Neural crest cell (in vitro differentiated cells): Measurements from ENCODE around the gene LRRC72. TPM values are rescaled to one million over a fixed set of nuclear protein-coding genes. Genes with fewer than 3 reads are reported as not detected.
"Not testable (repeated sequence)": the region's sequence is repeated elsewhere in the genome, so short reads cannot be mapped to it uniquely, and the experiment has no call there.

Source experiments
- DNase-seq: peaks from one replicate; pipeline ENCODE4 v3.0.0; 2021; ENCODE audit warnings: low read depth, mixed read lengths, low spot score
- H3K27ac Mint-ChIP-seq: one replicate; pipeline ENCODE4 v1.8.0; 2021; ENCODE audit warnings: mild to moderate bottlenecking, mixed read lengths; ENCODE audit not compliant: unreplicated experiment
- H3K27me3 Mint-ChIP-seq: 2 replicates; pipeline ENCODE4 v1.8.0; 2021; ENCODE audit warnings: low read depth, mild to moderate bottlenecking, mixed read lengths
- H3K36me3 Mint-ChIP-seq: 2 replicates; pipeline ENCODE4 v1.8.0; 2021; ENCODE audit warnings: low read depth, mild to moderate bottlenecking, mixed read lengths
- H3K4me1 Mint-ChIP-seq: 2 replicates; pipeline ENCODE4 v1.8.0; 2021; ENCODE audit warnings: mixed read lengths
- H3K4me3 Mint-ChIP-seq: one replicate; pipeline ENCODE4 v1.8.0; 2021; ENCODE audit warnings: mild to moderate bottlenecking, mixed read lengths
- H3K9me3 Mint-ChIP-seq: 2 replicates; pipeline ENCODE4 v1.8.0; 2021; ENCODE audit warnings: mixed read lengths
- total RNA-seq: library from RNA; stranded (reverse); gene quantifications from 2 replicates; pipeline ENCODE4 v1.2.1, GENCODE V29; 2021
- TF ChIP-seq, protein P1 (sequence below): fragments of 200-600 bp; sonication (generic); conservative IDR thresholded peaks from 2 replicates; pipeline ENCODE4 v1.5.0; 2021; ENCODE audit warnings: antibody characterized with exemption, mild to moderate bottlenecking

Gene LRRC72
- total RNA-seq, 1 donor from 2014 or later = not detected

DNA sequence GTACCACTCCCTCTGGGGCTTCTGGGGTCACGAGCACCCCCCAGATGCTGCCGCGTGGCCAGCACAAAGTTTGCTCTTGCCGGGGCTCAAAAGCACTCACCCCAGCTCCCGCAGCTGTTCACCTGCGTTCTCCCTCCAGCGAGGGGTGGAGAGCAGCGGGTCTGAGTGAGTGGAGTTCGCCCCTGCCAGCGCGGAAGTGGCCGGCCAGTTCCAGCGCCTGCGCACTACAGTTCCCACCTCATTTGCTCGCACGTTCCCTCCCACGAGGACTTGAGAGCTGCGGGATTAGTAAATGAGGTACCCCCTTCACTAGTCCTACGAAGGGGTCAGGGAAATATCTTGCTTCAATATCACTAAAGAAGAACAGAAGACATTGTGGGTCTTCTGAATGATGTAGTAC lies 24.3 kb upstream of the LRRC72 start:
- no peaks in the 10 kb centered on the region for H3K36me3 Mint-ChIP-seq
- H3K4me1 Mint-ChIP-seq = peaks cover 10% of the 10 kb centered on the region
- no peak overlapping the region for H3K4me3 Mint-ChIP-seq
- no peaks in the 10 kb centered on the region for H3K9me3 Mint-ChIP-seq
- H3K27me3 Mint-ChIP-seq = no peaks in the 10 kb centered on the region
- no peak overlapping the region for H3K27ac Mint-ChIP-seq
- no peak for DNase-seq
- TF ChIP-seq, protein P1, sequence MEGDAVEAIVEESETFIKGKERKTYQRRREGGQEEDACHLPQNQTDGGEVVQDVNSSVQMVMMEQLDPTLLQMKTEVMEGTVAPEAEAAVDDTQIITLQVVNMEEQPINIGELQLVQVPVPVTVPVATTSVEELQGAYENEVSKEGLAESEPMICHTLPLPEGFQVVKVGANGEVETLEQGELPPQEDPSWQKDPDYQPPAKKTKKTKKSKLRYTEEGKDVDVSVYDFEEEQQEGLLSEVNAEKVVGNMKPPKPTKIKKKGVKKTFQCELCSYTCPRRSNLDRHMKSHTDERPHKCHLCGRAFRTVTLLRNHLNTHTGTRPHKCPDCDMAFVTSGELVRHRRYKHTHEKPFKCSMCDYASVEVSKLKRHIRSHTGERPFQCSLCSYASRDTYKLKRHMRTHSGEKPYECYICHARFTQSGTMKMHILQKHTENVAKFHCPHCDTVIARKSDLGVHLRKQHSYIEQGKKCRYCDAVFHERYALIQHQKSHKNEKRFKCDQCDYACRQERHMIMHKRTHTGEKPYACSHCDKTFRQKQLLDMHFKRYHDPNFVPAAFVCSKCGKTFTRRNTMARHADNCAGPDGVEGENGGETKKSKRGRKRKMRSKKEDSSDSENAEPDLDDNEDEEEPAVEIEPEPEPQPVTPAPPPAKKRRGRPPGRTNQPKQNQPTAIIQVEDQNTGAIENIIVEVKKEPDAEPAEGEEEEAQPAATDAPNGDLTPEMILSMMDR = no peak

DNA sequence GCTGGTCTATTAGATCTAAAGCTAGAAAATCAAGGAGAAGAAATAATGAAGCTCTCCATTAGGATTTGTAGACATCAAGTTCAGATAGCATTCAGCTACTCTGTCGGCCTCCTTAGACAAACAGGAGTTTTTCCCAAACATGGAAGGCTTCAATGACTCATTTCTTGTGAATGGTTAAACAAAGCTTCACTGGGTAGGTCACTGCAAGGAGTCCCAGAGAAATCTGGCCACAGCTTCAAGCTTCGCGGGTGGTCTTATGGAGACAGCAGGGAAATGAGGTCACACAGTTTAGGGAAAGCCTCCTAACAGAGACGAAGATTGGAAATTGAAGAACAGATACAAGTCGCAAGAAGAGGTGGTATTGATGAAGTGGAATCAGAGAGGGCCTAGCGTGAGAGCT lies 22.6 kb upstream of the LRRC72 start:
- no peaks in the 10 kb centered on the region for H3K4me1 Mint-ChIP-seq
- no peaks in the 10 kb centered on the region for H3K27me3 Mint-ChIP-seq
- no peak overlapping the region for H3K4me3 Mint-ChIP-seq
- no peak for DNase-seq
- no peaks in the 10 kb centered on the region for H3K9me3 Mint-ChIP-seq
- no peaks in the 10 kb centered on the region for H3K36me3 Mint-ChIP-seq
- no peak overlapping the region for H3K27ac Mint-ChIP-seq
- TF ChIP-seq, protein P1 = no peak

DNA sequence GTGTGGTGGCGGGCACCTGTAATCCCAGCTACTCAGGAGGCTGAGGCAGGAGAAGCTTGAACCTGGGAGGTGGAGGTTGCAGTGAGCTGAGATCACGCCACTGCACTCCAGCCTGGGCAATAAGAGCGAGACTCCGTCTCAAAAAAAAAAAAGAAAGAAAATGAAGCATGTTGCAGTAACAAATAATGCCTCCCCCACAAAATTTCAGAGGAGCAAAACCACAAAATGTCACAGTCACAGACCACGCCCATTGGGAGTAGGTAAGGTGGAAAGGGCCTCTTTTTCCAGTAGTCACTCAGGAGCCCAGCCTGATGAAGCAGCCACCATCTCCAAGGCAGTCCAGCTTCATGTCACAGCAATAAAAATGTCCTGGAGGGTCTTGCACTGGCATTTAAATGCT lies 20.2 kb upstream of the LRRC72 start:
- H3K9me3 Mint-ChIP-seq, H3K4me3 Mint-ChIP-seq, H3K4me1 Mint-ChIP-seq, H3K36me3 Mint-ChIP-seq, H3K27ac Mint-ChIP-seq, DNase-seq, H3K27me3 Mint-ChIP-seq: not testable (repeated sequence)

DNA sequence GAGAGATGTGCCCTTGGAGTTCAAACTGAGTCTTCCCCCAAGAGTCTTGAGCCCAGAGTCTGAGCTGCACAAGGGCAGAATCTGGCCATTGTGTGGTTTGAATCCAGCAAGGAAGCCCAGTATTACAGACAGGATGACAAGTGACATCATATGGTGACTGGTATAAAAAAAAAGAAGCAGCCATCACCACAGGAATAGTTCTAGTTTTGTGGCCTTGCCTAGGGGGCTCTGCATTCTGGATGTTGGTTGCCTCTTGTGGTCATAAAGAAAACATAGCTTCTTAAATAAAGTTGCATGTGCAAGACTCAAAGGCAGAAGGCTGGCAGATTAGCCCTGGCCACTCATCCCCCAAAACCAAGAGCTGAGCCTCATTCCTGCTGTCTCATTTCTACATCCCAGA lies 16.8 kb upstream of the LRRC72 start:
- no peaks in the 10 kb centered on the region for H3K27me3 Mint-ChIP-seq
- no peaks in the 10 kb centered on the region for H3K36me3 Mint-ChIP-seq
- H3K27ac Mint-ChIP-seq = no peak overlapping the region
- H3K9me3 Mint-ChIP-seq = no peaks in the 10 kb centered on the region
- no peaks in the 10 kb centered on the region for H3K4me1 Mint-ChIP-seq
- no peak for DNase-seq
- H3K4me3 Mint-ChIP-seq = no peak overlapping the region
- TF ChIP-seq, protein P1 = no peak

DNA sequence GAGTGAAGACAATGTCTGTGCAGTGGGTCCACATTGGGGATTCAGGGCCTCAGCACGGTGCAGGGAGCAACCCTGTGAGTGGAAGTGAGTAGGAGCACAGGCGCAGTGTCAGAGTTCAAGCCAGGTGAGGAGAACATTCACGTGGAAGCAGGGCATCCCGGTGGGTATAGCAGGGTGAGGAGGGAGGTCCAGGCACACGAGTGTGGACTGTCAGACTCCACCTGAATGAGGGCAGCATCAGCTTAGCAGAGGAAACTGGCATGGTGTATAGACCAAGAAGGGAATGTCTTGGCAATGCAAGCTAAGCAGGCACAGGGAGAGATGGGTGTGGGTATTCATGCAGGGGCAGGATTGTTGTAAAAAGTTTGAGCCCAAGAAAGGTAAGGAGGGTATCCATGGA lies 15.3 kb upstream of the LRRC72 start:
- Mint-ChIP-seq H3K4me3 (no peak overlapping the region), H3K27ac (no peak overlapping the region), H3K27me3 (no peaks in the 10 kb centered on the region), H3K36me3 (no peaks in the 10 kb centered on the region), H3K9me3 (no peaks in the 10 kb centered on the region), H3K4me1 (no peaks in the 10 kb centered on the region)
- DNase-seq = no peak
- TF ChIP-seq, protein P1 = no peak

DNA sequence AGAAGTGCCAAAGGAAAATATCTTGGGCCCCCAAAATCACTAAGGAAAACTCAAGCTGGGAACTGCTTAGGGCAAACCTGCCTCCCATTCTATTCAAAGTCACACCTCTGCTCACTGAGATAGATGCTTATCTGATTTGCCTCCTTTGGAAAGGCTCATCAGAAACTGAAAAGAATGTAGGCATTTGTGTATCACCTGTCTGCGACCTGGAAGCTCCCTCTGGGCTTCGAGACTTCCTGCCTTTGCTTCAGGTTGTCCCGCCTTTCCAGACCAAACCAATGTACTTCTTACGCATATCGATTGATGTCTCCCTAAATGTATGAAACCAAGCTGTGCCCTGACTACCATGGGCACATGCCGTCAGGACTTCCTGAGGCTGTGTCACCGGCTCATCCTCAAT lies 14.5 kb upstream of the LRRC72 start:
- TF ChIP-seq, protein P1 = no peak
- no peaks in the 10 kb centered on the region for H3K4me1 Mint-ChIP-seq
- H3K9me3 Mint-ChIP-seq = no peaks in the 10 kb centered on the region
- no peak for DNase-seq
- peak overlapping the region; percentile 71 for H3K27ac Mint-ChIP-seq
- H3K4me3 Mint-ChIP-seq = no peak overlapping the region
- H3K27me3 Mint-ChIP-seq = no peaks in the 10 kb centered on the region
- no peaks in the 10 kb centered on the region for H3K36me3 Mint-ChIP-seq
